Posterior cingulate gyrus (tissue), 11 donors: ENCODE results near the gene KDM4C.

Experiments
- DNase-seq, 10 donors: peaks; one replicate each; pipeline versions ENCODE4 v3.0.0 to v3.0.0-alpha.2; 2020 to 2021; ENCODE audit warnings: mixed read lengths in 3 of 10
- intact Hi-C: fragments of 100-400 bp; cut with DNase I; formaldehyde crosslinking; loops from one replicate; pipeline ENCODE4 v1.15.1; 2023

KDM4C gene

DNA sequence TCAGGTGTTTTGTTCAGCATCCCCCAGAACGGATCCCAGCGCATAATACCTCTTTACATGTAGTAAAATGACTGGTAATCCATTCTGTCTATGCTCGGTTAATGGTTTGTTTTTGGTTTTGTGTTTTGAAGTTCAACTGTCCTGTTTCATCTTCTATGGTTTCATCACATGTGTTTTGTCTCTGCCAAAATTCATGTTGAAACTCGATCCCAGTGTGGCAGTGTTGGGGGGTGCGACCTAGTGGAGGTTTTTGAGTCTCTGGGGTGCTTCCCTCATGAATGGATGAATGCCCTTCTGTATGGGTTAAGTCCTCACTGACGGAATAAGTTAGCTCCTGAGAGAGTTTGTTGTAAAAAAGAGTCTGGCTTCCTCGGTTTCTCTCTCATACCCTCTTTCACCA, 317.4 kb downstream of the KDM4C start:
- DNase-seq: no peak
- intact Hi-C loops: no loop called here

DNA sequence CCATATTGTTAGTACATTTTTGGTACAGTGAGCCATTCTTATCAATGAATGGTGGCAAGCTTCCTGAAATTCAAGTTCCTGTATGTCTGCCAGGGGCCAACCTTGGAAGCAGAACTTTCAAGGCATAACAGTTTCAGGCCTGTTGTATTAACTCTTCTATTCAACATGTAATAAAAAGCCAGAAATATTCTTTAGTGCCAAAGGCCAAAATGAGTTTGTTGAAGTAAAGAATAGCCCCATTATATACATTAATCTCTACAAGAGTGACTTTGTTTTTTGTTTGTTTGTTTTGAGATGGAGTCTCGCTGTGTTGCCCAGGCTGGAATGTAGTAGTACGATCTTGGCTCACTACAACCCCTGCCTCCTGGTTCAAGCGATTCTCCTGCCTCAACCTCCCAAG, 321.3 kb downstream of the KDM4C start:
- DNase-seq: no peak
- intact Hi-C loops: no loop called here

DNA sequence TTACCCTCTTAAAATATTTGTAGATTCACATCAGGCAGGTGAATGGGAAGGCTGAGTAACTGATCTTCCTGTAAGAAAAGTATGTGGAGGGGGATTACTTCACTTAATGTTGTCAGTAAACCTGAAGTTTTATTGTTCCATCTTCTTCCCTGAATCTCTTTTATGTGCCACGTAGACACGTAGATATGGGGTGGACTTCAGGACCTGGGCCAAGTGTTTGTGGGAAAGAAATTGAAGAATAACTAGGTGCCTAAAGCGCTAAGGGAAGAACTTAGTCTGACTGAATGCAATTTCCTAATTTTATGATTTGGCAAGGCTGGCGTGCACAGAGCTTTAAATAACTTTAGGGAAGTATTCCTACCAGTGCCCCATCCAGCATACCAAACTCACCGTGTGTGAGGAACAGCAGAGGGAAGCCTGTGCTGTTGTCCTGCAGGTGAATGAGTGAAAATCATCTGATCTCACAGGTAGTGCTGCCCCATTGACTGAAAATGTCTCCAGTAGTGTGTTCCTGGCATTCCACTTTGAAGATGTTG, 323.4 kb downstream of the KDM4C start:
- DNase-seq: no peak
- intact Hi-C loops: no loop called here

DNA sequence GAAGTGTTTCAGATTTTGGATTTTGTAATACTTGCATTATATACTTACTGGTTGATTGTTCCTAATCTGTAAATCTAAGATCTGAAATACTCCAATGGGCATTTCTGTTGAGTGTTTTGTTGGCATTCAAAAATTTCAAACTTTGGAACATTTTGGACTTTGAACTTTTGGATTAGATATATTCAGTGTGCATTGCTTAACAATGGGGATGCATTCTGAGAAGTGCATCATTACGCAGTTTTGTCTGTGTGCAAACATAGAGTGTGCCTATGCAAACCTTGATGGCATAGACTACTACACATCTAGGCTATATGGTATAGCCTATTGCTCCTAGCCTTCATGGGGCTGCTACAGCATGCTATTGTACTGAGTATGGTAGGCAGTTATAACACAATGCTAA, 325.4 kb downstream of the KDM4C start:
- intact Hi-C loops: no loop called here
- no peak for DNase-seq

DNA sequence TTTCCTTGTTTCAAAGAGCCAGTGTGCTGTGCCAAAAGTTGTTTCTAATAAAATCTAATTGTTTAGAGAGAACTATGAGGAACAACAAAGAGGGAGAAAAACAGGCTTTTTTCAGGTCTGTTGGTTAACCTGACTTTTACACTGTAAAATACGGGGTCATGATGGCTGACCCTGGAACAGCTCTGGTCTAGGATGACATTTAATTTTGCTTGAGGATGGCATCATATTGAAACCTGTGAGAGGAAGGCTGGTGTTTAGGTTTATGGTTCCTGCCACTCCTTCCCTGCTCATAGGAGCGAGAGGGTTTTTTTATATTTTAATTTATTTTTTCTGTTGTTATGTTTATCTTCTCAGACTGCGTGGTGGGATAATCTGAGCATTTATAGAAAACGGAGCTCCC, 327.6 kb downstream of the KDM4C start:
- DNase-seq: no peak
- intact Hi-C loops: no loop called here

DNA sequence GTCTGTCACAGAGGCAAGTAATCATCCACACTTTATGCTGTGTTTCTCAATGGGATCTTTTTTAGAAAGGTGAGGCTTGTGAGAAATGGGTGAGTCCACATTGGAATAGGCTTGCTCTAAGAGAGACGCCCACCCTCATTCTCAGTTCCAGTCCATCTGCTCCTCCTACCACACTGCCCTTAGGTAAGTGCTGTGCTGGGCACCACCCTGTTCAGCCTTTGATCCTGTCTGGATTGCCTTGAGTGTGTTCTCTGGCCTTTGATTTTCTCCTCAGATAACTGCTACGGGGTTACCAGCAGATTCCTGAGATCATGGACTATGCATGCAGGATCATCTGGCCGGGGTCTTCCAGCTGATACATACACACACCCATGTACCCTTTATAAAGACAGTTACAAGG, 328.6 kb downstream of the KDM4C start:
- no peak for DNase-seq
- intact Hi-C loops: no loop called here

DNA sequence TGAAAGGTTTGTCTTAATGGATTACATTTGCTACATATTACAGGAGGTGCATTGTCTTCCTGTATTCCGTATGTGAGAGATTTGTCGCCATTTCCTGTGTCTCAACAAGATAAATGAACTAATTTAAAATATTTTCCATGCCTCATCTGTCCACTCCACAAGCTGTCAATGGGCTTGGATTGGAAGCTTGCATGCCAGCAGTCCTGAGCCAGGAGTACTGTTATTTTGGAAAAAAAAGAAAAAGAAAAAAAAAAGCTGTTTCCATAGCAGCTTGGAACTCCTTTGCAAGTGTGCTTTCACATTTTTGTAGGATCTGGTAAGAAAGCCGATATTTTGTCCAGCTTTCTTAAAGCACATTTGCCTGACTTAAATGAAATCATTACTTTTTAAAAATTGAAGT, 330.8 kb downstream of the KDM4C start:
- intact Hi-C loops: no loop called here
- no peak for DNase-seq

DNA sequence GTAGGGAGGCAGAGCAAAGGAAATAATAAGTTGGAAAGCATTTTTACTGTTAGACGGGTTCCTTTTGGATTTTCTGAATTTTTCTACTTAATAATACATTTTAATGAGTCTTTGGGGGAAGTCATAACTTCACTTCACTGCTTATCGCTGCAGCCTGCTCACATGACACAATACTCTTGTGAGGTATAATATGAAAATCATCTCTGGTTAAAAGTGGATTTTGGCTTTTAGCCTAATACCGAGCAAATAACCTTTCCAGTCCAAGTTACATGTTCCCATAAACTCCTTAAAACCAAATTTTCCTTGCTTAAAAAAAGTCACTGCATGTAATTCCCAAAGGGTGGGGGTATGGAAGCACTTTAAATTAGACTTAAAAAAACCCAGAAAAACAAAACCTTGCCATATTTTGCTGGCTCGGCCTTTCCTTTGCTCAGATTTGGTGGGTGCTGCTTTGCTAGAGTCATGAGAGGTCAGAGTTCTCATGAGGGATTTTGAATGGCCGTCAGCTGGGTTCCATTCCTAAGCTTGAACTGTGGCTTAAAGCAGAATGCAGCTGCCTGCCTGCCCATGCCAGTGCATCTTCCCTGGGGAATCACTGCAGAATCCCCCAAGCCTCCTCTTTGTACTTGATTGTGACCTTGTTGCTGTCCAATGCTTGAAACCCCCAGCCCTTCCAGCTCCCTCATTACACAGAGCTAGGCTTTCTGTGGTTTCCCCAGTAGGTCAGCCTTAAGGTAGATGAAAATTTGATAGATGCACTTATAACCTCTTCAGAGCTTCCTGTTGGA, 331.8 kb downstream of the KDM4C start:
- DNase-seq: no peak
- intact Hi-C loops: no loop called here

DNA sequence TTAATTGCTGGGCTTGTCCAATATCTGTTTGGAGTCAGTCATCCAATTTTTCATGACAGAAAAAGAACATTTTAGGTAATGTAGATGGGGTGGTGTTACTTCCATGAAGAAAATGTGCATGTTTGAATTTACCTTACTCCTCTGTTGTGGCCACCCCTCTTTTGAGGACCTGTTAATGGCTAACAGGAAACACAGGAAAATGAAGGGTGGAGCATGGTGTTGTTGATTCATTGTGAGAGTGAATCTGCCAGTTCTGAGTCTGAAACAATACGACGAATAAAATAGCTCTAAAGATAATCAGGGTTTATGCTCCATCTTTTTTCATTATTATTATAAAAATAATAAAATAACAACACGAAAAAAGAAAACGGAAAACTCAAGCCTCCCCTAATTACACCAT, 335.3 kb downstream of the KDM4C start:
- intact Hi-C loops: no loop called here
- DNase-seq: no peak

DNA sequence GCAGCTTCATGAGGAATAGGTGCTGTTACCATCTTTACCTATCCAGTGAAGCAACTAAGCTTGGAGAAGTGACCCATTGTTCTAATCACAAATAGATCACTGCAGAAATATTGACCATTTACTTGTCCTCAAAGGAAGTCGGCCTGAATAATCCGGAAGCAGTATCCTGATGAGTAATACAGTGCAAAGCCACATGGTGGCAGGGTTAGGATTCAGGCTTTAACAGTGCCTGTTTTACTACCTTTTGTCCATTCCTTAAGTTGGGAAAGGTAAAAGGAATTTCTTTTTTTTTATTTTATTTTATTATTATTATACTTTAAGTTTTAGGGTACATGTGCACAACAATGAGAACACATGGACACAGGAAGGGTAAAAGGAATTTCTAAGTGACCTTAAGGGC, 336.3 kb downstream of the KDM4C start:
- intact Hi-C loops: no loop called here
- no peak for DNase-seq

DNA sequence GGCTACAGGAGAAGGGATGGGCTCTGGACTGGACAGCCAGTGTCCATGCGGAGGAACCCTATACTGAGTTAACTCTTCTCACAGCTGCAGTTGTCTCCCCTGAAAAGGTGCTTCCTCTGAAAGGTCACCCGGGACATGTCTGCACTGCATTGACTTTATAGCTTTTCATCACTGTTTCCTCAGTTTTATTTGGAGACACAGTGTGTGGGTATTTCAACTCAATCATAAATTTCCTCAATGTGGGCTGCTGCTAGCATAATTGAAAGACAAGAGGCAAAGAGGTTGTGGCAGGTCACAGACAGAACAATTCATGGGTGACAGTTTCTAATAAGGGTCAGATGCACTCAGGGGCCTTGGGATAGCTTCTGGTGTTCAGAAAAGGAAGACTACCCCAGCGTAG, 336.8 kb downstream of the KDM4C start:
- intact Hi-C loops: no loop called here
- no peak for DNase-seq

DNA sequence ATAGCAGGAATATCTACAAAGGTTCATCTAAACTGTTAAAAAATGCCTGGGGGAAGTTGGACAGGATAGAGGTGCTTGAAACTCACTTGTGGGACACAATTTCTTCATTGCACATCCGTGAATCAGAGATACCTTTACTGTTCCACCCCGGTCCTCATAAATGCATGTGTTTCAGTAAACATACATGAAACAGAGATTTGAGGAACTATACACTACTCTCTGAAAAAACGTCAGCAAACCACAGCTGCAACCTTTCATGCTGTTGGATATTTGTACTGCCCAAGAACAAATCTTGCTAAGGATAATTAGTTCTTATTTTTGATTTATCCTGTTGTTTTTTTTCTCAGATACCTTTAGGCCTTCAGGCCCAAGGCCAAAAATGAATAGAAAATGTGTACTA, 337.3 kb downstream of the KDM4C start:
- no peak for DNase-seq
- intact Hi-C loops: no loop called here

DNA sequence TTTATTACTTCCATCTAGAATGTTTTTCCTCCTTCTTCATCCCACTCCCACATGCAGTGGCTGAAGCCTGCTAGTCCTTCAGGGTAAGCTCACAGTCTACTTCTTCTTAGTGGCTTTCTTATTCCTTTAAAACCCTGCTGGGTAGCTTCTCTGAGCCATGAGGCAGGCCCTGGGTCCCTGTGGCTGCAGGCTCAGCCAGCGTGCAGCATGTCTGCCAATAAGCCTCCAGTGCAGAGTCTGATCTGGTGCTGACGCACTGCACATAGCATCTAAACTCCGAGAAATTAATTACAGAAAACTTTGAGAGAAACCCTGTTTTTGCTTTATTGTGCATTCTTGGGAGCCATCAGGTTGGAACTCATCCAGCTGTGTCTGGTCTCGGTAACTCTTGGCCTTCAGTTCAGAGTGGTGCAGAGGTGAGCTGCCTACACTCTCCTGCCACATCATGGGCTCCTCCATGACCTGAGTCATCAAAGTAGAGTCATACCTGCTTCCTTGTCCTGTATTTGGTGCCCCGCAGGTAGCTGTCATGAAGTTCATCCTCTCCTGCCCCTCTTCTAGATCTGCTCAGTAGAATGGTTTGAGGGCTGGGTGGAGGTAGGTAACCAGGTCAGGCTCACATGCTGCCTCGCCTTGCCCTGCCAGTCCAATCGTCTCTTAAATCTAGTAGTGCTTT, 339.4 kb downstream of the KDM4C start:
- DNase-seq: no peak
- intact Hi-C loops: no loop called here

DNA sequence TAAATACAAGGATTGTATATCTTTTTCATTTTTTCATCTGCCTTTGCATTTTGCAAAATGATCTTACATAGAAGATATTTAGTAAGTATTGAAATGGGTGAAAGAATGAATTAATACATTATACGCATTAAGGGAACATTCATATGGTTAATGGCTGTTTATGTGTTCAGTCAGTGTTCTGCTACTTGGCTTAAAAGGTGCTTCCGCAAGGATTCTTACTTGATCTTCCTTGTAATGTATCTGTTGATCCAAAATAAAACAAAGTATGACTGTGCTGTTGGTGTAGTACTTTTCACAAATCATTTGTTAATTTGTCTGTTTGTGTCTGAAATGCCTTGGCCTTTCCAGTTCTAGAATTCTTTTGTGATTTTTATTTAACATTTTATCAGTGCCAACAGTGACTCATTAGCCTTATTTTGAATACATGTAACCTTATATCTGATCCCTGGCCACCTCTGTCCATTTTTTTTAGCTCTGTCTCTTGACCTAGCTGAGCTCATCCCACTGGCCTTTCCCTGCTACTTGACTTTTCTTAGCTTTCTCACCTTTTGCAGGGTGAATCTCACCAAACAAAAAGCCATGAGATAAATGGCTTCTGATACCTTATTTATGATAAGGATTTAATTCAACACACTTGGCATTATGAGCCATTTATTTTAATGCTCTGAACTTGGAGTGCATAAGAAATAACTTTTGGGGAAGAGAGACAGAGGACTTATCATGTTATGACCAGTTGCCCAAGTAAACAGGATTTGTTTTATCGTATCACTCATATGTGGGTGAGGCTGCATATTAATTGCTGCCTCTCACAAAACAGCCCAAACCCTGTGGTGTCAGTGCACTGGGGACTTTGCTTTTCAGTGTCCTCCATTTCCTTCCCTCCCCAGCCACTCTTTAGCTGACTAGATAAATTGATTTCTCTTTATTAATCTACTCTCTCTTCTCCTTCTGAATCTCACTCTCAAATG, 340.3 kb downstream of the KDM4C start:
- no peak for DNase-seq
- intact Hi-C loops: no loop called here

DNA sequence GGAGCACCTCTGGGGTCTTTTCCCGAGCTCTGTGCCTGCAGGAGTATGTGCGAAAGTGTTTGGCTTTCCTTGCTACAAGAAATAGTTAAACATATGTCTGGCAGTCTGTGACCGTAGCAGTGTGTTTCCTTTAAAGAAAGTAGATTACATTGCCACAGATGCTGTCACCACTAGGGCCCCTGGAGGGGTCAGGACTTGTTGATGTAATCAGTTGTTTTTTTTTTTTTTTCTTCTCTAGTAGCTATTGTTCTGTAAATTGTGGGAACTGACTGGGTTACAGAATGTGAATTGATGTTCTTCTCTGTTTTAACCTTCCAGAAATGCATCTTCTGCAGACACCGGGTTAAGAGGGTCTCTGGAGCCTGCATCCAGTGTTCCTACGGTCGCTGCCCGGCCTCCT, 345.6 kb downstream of the KDM4C start:
- DNase-seq: no peak
- intact Hi-C loops: no loop called here

DNA sequence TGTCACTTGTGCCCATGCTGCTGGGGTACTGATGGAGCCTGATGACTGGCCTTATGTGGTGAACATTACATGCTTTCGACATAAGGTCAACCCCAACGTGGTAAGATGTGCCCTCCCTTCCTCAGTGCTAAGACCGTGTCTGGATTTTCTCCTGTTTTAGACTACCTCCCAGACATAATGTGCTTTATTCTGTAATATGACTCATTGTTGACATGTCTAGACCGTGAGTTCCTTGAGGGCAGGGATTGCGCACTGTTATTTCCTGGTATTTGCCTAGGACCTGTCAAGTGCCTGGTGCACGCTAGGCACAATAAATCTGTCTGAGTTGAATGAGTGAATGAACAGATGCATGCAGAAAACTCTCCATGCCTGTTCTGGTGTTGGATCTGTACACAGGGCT, 346.0 kb downstream of the KDM4C start:
- intact Hi-C loops: no loop called here

DNA sequence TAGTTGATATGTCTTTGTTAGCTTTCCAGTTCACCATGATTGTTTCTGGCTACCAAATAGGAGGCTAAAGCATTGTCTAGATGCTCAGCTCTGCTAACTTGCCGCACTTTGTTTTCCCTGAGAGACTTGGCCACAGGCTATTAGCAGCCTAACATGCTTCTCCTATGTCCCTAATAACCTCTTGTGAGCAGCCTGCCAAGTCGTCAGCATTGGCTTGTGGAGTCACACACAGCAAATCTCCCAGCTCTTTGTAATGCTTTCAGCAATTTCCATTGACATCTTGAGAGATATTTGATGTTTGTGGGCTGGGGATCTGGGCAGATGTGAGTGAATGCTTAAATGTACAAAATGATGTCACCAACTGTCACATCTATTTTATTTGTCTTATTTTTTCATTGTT, 346.9 kb downstream of the KDM4C start:
- no peak for DNase-seq
- intact Hi-C loops: no loop called here

More for the DNA sequence above, 346.0 kb downstream of the KDM4C start:
- DNase-seq: no peak

DNA sequence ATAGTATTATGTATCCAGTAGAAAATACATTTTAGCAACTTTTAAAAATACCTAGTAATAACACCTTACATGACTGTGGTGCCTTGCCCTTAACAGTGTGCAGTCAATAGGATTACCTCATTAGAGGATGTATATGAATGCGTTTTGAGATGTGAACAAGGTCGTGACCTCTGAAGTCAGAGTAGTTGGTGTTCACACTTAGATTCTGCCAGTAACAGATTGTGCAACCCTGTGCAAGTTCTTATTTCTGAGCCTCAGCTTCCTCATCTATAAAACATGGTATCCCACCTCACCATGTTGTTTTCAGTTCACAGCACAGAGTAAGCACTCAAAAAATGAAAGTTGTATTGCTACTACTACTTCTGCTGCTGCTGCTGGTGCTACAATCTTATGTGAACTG, 347.3 kb downstream of the KDM4C start:
- DNase-seq: no peak

DNA sequence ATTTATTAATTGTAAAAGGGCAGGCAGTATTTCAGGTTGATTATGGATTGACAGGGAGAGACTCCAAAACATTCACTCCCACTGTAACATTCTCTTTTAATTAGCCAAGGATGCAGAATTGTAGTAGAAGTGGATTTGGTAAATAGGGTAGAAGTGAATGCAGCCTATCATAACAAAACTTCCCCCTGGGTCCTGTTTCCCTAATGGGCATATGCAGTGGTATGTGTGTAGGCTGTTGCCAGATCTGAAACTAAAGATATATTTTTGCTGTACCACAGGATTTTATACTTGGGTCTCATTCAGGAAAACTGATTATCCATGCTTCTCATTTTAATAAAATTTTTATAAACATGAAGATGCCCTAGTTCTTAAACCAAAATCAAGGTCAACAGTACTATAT, 351.2 kb downstream of the KDM4C start:
- DNase-seq: no peak
- intact Hi-C loops: no loop called here

More for the DNA sequence above, 347.3 kb downstream of the KDM4C start:
- intact Hi-C loops: no loop called here

DNA sequence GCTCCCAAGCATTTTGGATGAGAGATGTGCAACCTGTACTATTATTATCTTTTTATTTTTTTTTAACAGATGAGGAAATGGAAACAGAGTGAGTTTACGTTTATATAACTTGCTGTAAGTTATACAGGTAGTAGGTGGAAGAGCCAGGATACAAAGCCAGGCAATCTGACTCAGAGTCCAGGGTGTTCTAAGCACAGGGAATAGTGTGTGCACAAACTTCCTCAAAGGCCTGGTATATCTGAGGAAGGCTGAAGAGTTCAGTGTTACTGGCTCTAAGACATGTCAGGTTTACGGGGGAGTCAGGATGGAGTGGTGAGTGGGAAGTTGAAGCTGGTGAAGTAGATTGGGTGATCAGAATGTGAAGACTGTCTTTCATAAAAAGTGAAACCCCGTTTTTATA, 353.6 kb downstream of the KDM4C start:
- intact Hi-C loops: no loop called here
- DNase-seq: no peak

DNA sequence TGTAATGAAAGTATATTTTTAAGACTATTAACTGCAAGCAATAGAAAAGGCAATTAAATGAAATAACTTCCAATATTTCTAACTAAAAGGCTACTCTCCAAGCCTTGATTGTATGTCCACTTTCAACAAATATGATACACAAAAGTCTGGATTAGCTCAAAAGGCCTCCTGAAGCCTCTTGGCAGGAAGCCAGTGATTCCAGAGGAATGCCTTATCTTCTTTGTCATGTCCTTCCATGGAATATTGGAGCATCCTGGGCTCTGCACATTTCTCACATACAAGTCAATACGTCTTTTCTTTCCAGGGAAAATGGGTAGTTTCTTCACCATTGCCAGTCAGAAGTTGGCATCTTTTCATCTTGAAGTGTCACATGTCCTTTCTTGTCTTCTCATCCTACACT, 357.8 kb downstream of the KDM4C start:
- no peak for DNase-seq
- intact Hi-C loops: no loop called here
